Measurements from ENCODE around the gene ENO3. TPM values are rescaled to one million over a fixed set of nuclear protein-coding genes. Genes with fewer than 3 reads are reported as not detected.

ENO3 gene
- total and polyA plus RNA-seq, 7 experiments from 2014 or later = 0.87 to 56.3 (median 30.1) TPM

DNA sequence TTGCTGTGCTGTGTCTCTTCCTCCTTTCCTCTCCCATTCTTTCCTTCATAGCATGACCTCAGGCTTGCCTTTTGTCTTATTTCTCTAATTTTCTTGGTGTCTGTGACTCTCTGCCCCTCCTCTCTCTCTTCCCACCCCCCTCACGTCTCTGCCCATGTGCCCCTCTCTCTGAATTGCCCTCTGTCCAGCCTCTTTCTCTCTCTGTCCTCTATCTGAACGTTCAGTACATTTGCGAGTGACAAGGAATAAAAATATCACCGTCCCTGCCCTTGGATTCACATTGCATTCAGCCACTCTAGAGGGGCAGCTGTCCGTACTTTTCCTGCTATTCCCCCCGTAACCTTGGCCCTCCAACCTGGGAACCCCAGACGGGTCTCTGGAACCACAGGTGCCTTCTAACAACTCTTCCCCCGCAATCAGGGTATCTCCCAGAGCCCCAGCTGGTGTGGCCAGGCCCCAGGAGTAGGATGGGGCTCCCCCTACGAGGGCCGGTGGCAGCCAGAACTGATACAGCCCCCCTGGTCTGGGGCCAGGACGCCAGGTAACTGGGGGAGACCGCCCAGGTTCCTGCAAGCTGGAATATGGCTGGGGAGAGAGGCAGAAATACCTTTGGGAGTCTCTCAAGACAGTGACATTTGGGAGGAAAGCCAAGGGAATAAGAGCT lies 48.6 kb downstream of the ENO3 start:
- Histone ChIP-seq H3K4me1 (ENCODE audit: control insufficient read depth in 2 of 2, insufficient read depth in 2 of 2, low read length in 2 of 2) (peaks cover 8 to 11% of the 10 kb centered on the region in 2 donors), H3K4me3 (ENCODE audit: low read length) (no peak overlapping the region), H3K9me3 (ENCODE audit: control insufficient read depth in 2 of 3, low read length in 3 of 3) (no peaks in the 10 kb centered on the region), H3K36me3 (ENCODE audit: control insufficient read depth in 2 of 3, insufficient read depth in 3 of 3, low read length in 3 of 3) (peaks cover 0 to 30% (median 5%) of the 10 kb centered on the region in 3 experiments), H3K27me3 (ENCODE audit: control insufficient read depth in 2 of 2, insufficient read depth in 2 of 2, low read length in 2 of 2) (no peaks in the 10 kb centered on the region), H3K27ac (ENCODE audit: low read depth, low read length) (peak overlapping the region; percentile 83)
- Mint-ChIP-seq H3K9me3 (peaks cover 0 to 2% (median 0%) of the 10 kb centered on the region in 11 donors), H3K27me3 (no peaks in the 10 kb centered on the region), H3K36me3 (peaks cover 7 to 26% (median 12%) of the 10 kb centered on the region in 5 donors), H3K4me1 (peaks cover 18 to 29% (median 26%) of the 10 kb centered on the region in 7 donors), H3K4me3 (peak overlapping the region; percentile 49 to 95 (median 79)), H3K27ac (peak overlapping the region; percentile 36 to 84 (median 65))
- DNase-seq (no peak), ATAC-seq (no peak)
- POLR2A ChIA-PET = interaction anchor here (0.6 to 4.6 kb wide), 4 partner anchors 33 to 60 kb away, joined by 3 to 22 read pairs (median 4); partner anchors contain the start of genes RNF167 and SLC25A11
- intact Hi-C loops (cut with micrococcal nuclease) = loop anchor here in 1 of 2 donors (5.0 kb wide), 1 partner anchor 113 kb away; the partner anchor contains the start of gene ZNF232
- CTCF ChIA-PET = interaction anchor here (0.6 kb wide), 1 partner anchor 1171 kb away, joined by 3 read pairs; no protein-coding TSS in a partner anchor

DNA sequence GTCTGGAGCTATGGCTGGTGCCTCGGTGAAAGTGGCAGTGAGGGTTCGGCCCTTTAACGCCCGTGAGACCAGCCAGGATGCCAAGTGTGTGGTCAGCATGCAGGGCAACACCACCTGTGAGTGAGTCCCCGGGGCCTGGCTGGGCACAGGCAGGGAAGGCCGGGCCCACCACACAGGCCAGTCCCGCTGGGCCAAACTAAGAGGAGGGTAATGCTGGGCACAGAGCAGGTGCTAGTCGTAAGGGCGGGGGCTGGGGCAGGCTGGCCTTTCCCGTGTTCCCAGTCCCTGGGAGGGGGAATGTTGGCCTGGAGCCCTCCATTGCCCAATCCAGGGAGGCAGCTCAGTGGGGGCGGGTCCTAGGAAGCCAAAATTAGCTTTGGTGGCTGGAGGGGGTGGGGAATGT lies 49.3 kb downstream of the ENO3 start:
- intact Hi-C loops (cut with micrococcal nuclease) = no loop called here
- DNase-seq (no peak), ATAC-seq (no peak)
- Mint-ChIP-seq H3K4me1 (peaks cover 16 to 26% (median 24%) of the 10 kb centered on the region in 7 donors), H3K36me3 (peaks cover 10 to 32% (median 16%) of the 10 kb centered on the region in 5 donors), H3K4me3 (no peak overlapping the region), H3K9me3 (no peaks in the 10 kb centered on the region), H3K27ac (peak overlapping the region in 3 of 9 donors; percentile 49 to 80 (median 76)), H3K27me3 (no peaks in the 10 kb centered on the region)
- Histone ChIP-seq H3K9me3 (ENCODE audit: control insufficient read depth in 2 of 3, low read length in 3 of 3) (no peaks in the 10 kb centered on the region), H3K4me1 (ENCODE audit: control insufficient read depth in 2 of 2, insufficient read depth in 2 of 2, low read length in 2 of 2) (peaks cover 8 to 11% of the 10 kb centered on the region in 2 donors), H3K27me3 (ENCODE audit: control insufficient read depth in 2 of 2, insufficient read depth in 2 of 2, low read length in 2 of 2) (no peaks in the 10 kb centered on the region), H3K27ac (ENCODE audit: low read depth, low read length) (no peak overlapping the region), H3K4me3 (ENCODE audit: low read length) (no peak overlapping the region), H3K36me3 (ENCODE audit: control insufficient read depth in 2 of 3, insufficient read depth in 3 of 3, low read length in 3 of 3) (peaks cover 0 to 37% (median 5%) of the 10 kb centered on the region in 3 experiments)
- CTCF ChIA-PET = interaction anchor here (0.6 kb wide), 1 partner anchor 1172 kb away, joined by 3 read pairs; no protein-coding TSS in a partner anchor
- POLR2A ChIA-PET = interaction anchor here (0.6 to 4.6 kb wide), 4 partner anchors 34 to 60 kb away, joined by 3 to 22 read pairs (median 4); partner anchors contain the start of genes RNF167 and SLC25A11

DNA sequence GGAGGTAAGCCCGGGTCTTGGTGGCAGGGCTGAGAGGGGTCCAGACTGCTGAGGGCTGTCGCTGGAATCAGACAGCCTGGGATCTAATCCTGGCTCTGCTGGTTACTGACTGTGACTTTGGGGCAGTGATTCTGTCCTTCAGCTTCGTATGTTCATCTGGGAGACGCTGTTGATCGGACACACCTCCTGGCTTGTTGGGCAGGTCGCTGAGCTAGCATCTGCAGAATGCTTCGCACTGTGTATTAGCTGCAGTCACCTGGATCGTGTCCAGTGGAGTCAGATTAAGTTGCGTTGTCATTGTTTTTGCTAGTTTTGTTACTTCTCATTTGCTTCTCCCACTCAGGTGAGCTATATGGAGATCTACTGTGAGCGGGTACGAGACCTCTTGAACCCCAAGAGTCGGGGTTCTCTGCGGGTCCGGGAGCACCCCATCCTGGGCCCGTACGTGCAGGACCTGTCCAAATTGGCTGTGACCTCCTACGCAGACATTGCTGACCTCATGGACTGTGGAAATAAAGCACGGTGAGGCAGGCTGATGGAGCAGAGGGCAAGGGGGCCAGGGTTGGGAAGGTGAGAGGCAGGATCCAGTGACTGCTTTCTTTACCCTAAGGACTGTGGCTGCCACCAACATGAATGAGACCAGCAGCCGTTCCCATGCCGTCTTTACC lies 51.3 kb downstream of the ENO3 start:
- Histone ChIP-seq H3K9me3 (ENCODE audit: control insufficient read depth in 2 of 3, low read length in 3 of 3) (no peaks in the 10 kb centered on the region), H3K36me3 (ENCODE audit: control insufficient read depth in 2 of 3, insufficient read depth in 3 of 3, low read length in 3 of 3) (peaks cover 0 to 48% (median 5%) of the 10 kb centered on the region in 3 experiments), H3K4me3 (ENCODE audit: low read length) (no peak overlapping the region), H3K27ac (ENCODE audit: low read depth, low read length) (no peak overlapping the region), H3K4me1 (ENCODE audit: control insufficient read depth in 2 of 2, insufficient read depth in 2 of 2, low read length in 2 of 2) (peaks cover 6 to 8% of the 10 kb centered on the region in 2 donors), H3K27me3 (ENCODE audit: control insufficient read depth in 2 of 2, insufficient read depth in 2 of 2, low read length in 2 of 2) (no peaks in the 10 kb centered on the region)
- H3K36me3 Mint-ChIP-seq = peaks cover 15 to 41% (median 21%) of the 10 kb centered on the region in 5 donors
- no peaks in the 10 kb centered on the region for H3K27me3 Mint-ChIP-seq
- peak overlapping the region in 1 of 9 donors; percentile 30 for H3K27ac Mint-ChIP-seq
- ATAC-seq = no peak
- DNase-seq = no peak
- POLR2A ChIA-PET = no interaction called here
- peaks cover 11 to 22% (median 17%) of the 10 kb centered on the region in 7 donors for H3K4me1 Mint-ChIP-seq
- intact Hi-C loops (cut with micrococcal nuclease) = no loop called here
- no peaks in the 10 kb centered on the region for H3K9me3 Mint-ChIP-seq
- CTCF ChIA-PET = interaction anchor here (1.3 kb wide), 1 partner anchor 60 kb away, joined by 4 read pairs; no protein-coding TSS in a partner anchor
- H3K4me3 Mint-ChIP-seq = no peak overlapping the region

DNA sequence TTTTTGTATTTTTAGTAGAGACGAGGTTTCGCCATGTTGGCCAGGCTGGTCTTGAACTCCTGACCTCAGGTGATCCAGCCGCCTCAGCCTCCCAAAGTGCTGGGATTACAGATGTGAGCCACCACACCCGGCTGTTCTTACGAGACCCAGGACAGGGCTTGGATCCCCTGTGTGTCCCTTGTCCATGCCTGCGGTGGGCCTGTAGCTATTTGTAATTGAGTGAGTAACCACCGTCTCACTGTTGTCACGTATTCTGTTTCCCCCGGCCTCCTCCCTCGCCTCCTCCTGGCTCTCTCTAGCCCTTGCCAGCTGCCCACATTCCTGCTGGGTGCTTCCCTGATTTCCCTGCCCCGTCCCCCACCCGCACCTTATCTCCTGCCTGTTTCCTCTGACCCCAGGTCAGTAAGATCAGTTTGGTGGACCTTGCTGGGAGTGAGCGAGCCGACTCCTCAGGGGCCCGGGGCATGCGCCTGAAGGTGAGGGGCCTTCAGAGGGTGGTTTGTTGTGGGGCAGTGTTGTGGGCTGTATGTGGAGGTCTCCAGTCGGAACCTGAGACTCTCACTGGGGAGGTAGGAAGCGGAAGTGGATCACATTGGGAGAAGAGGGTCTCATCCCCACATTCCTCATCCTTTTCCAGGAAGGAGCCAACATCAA lies 52.4 kb downstream of the ENO3 start:
- intact Hi-C loops (cut with micrococcal nuclease) = no loop called here
- H3K36me3 ChIP-seq (ENCODE audit: control insufficient read depth in 2 of 3, insufficient read depth in 3 of 3, low read length in 3 of 3) = peaks cover 0 to 57% (median 5%) of the 10 kb centered on the region in 3 experiments
- H3K4me1 ChIP-seq (ENCODE audit: control insufficient read depth in 2 of 2, insufficient read depth in 2 of 2, low read length in 2 of 2) = peaks cover 4 to 8% of the 10 kb centered on the region in 2 donors
- Mint-ChIP-seq H3K4me3 (no peak overlapping the region), H3K36me3 (peaks cover 23 to 50% (median 27%) of the 10 kb centered on the region in 5 donors), H3K27ac (no peak overlapping the region), H3K27me3 (no peaks in the 10 kb centered on the region), H3K4me1 (peaks cover 11 to 22% (median 17%) of the 10 kb centered on the region in 7 donors), H3K9me3 (no peaks in the 10 kb centered on the region)
- no peak overlapping the region for H3K4me3 ChIP-seq (ENCODE audit: low read length)
- CTCF ChIA-PET = no interaction called here
- H3K27me3 ChIP-seq (ENCODE audit: control insufficient read depth in 2 of 2, insufficient read depth in 2 of 2, low read length in 2 of 2) = no peaks in the 10 kb centered on the region
- DNase-seq (no peak), ATAC-seq (no peak)
- POLR2A ChIA-PET = no interaction called here
- no peaks in the 10 kb centered on the region for H3K9me3 ChIP-seq (ENCODE audit: control insufficient read depth in 2 of 3, low read length in 3 of 3)
- H3K27ac ChIP-seq (ENCODE audit: low read depth, low read length) = no peak overlapping the region

Small RNAs within 50 kb of the gene (microRNA-seq; reads per million reads assigned to microRNA genes)
- not detected for gene MIR6864 (ENCODE audit: borderline microRNAs expressed)
- gene MIR6865 (ENCODE audit: borderline microRNAs expressed) = not detected

Other genes with a start within 250 kb of the ENO3 start
- gene PELP1, start 247.0 kb upstream of the ENO3 start, total RNA-seq = 10 to 100 TPM; 41.4 to 80.4 (median 70.0) TPM
- gene PELP1, start 247.0 kb upstream of the ENO3 start, polyA plus RNA-seq = 10 to 100 TPM; 11.6 to 13.2 TPM
- 100 to 1,000 TPM; 270 to 601 (median 377) TPM for gene ARRB2, start 240.5 kb upstream of the ENO3 start, total RNA-seq
- 10 to 100 TPM; 34.8 to 35.0 TPM for gene ARRB2, start 240.5 kb upstream of the ENO3 start, polyA plus RNA-seq
- gene MED11, start 219.7 kb upstream of the ENO3 start, total RNA-seq = 10 to 100 TPM; 10.4 to 32.0 (median 25.5) TPM
- gene MED11, start 219.7 kb upstream of the ENO3 start, polyA plus RNA-seq = 10 to 100 TPM; 43.2 to 73.9 TPM
- 1 to 10 TPM in 2 of 5 experiments, under 1 TPM in 2, not detected in 1; 0.22 to 5.2 (median 1.4) TPM for gene ZMYND15, start 211.3 kb upstream of the ENO3 start, total RNA-seq
- gene ZMYND15, start 211.3 kb upstream of the ENO3 start, polyA plus RNA-seq = not detected
- 10 to 100 TPM in 2 of 5 experiments, 1 to 10 TPM in 3; 2.6 to 68.0 (median 3.4) TPM for gene CXCL16, start 211.2 kb upstream of the ENO3 start, total RNA-seq
- gene CXCL16, start 211.2 kb upstream of the ENO3 start, polyA plus RNA-seq = 1 to 10 TPM; 1.2 to 4.4 TPM
- gene TM4SF5, start 179.2 kb upstream of the ENO3 start, total RNA-seq = not detected
- gene TM4SF5, start 179.2 kb upstream of the ENO3 start, polyA plus RNA-seq = not detected
- 1 to 10 TPM in 1 of 5 experiments, under 1 TPM in 1, not detected in 3; 0.66 to 3.0 TPM for gene VMO1, start 164.8 kb upstream of the ENO3 start, total RNA-seq
- gene VMO1, start 164.8 kb upstream of the ENO3 start, polyA plus RNA-seq = not detected
- under 1 TPM in 1 of 5 experiments, not detected in 4; 0.39 TPM for gene GLTPD2, start 162.2 kb upstream of the ENO3 start, total RNA-seq
- gene GLTPD2, start 162.2 kb upstream of the ENO3 start, polyA plus RNA-seq = under 1 TPM in 1 of 2 donors, not detected in 1; 0.39 TPM
- gene PSMB6, start 155.0 kb upstream of the ENO3 start, total RNA-seq = 100 to 1,000 TPM in 1 of 5 experiments, 10 to 100 TPM in 4; 42.3 to 133 (median 44.0) TPM
- 100 to 1,000 TPM; 215 to 273 TPM for gene PSMB6, start 155.0 kb upstream of the ENO3 start, polyA plus RNA-seq
- gene PLD2, start 144.0 kb upstream of the ENO3 start, total RNA-seq = 10 to 100 TPM; 22.9 to 42.7 (median 26.8) TPM
- 1 to 10 TPM; 1.5 to 2.2 TPM for gene PLD2, start 144.0 kb upstream of the ENO3 start, polyA plus RNA-seq
- 100 to 1,000 TPM in 4 of 5 experiments, 10 to 100 TPM in 1; 88.8 to 142 (median 125) TPM for gene MINK1, start 117.8 kb upstream of the ENO3 start, total RNA-seq
- gene MINK1, start 117.8 kb upstream of the ENO3 start, polyA plus RNA-seq = 10 to 100 TPM in 1 of 2 donors, 1 to 10 TPM in 1; 8.3 to 20.4 TPM
- gene C17orf107, start 51.6 kb upstream of the ENO3 start, total RNA-seq = 10 to 100 TPM in 2 of 5 experiments, 1 to 10 TPM in 2, under 1 TPM in 1; 0.82 to 37.2 (median 5.9) TPM
- 1 to 10 TPM in 1 of 2 donors, under 1 TPM in 1; 0.95 to 1.1 TPM for gene C17orf107, start 51.6 kb upstream of the ENO3 start, polyA plus RNA-seq
- 1 to 10 TPM in 3 of 5 experiments, under 1 TPM in 2; 0.34 to 6.5 (median 1.0) TPM for gene CHRNE, start 48.0 kb upstream of the ENO3 start, total RNA-seq
- under 1 TPM in 1 of 2 donors, not detected in 1; 0.24 TPM for gene CHRNE, start 48.0 kb upstream of the ENO3 start, polyA plus RNA-seq
- 1 to 10 TPM in 1 of 5 experiments, not detected in 4; 1.6 TPM for gene GP1BA, start 18.8 kb upstream of the ENO3 start, total RNA-seq
- gene GP1BA, start 18.8 kb upstream of the ENO3 start, polyA plus RNA-seq = not detected
- gene SLC25A11, start 11.1 kb upstream of the ENO3 start, total RNA-seq = 10 to 100 TPM; 27.0 to 82.6 (median 44.1) TPM
- 10 to 100 TPM; 57.8 to 86.8 TPM for gene SLC25A11, start 11.1 kb upstream of the ENO3 start, polyA plus RNA-seq
- gene RNF167, start 10.9 kb upstream of the ENO3 start, total RNA-seq = 100 to 1,000 TPM in 4 of 5 experiments, 10 to 100 TPM in 1; 97.3 to 248 (median 148) TPM
- 10 to 100 TPM; 25.3 to 28.0 TPM for gene RNF167, start 10.9 kb upstream of the ENO3 start, polyA plus RNA-seq
- gene PFN1, start 2.6 kb upstream of the ENO3 start, total RNA-seq = 1,000 to 10,000 TPM in 1 of 5 experiments, 100 to 1,000 TPM in 4; 430 to 2,132 (median 445) TPM
- gene PFN1, start 2.6 kb upstream of the ENO3 start, polyA plus RNA-seq = 1,000 to 10,000 TPM; 1,617 to 1,727 TPM
- gene SPAG7, start 16.7 kb downstream of the ENO3 start, total RNA-seq = 10 to 100 TPM; 41.6 to 59.6 (median 42.6) TPM
- 100 to 1,000 TPM in 1 of 2 donors, 10 to 100 TPM in 1; 96.9 to 119 TPM for gene SPAG7, start 16.7 kb downstream of the ENO3 start, polyA plus RNA-seq
- gene CAMTA2, start 36.6 kb downstream of the ENO3 start, total RNA-seq = 10 to 100 TPM; 55.2 to 90.0 (median 64.1) TPM
- gene CAMTA2, start 36.6 kb downstream of the ENO3 start, polyA plus RNA-seq = 10 to 100 TPM in 1 of 2 donors, 1 to 10 TPM in 1; 9.7 to 20.5 TPM
- gene INCA1, start 46.4 kb downstream of the ENO3 start, total RNA-seq = under 1 TPM in 4 of 5 experiments, not detected in 1; 0.38 to 0.42 (median 0.41) TPM
- not detected for gene INCA1, start 46.4 kb downstream of the ENO3 start, polyA plus RNA-seq
- 10 to 100 TPM; 11.5 to 46.5 (median 21.0) TPM for gene KIF1C, start 46.8 kb downstream of the ENO3 start, total RNA-seq
- 1 to 10 TPM; 3.0 to 3.4 TPM for gene KIF1C, start 46.8 kb downstream of the ENO3 start, polyA plus RNA-seq
- under 1 TPM in 4 of 5 experiments, not detected in 1; 0.16 to 0.44 (median 0.28) TPM for gene SLC52A1, start 84.3 kb downstream of the ENO3 start, total RNA-seq
- gene SLC52A1, start 84.3 kb downstream of the ENO3 start, polyA plus RNA-seq = under 1 TPM in 1 of 2 donors, not detected in 1; 0.14 TPM
- gene ZFP3, start 127.3 kb downstream of the ENO3 start, total RNA-seq = 10 to 100 TPM in 2 of 5 experiments, 1 to 10 TPM in 3; 3.5 to 14.8 (median 5.7) TPM
- 1 to 10 TPM; 1.4 to 1.6 TPM for gene ZFP3, start 127.3 kb downstream of the ENO3 start, polyA plus RNA-seq
- gene ZNF232, start 160.8 kb downstream of the ENO3 start, total RNA-seq = 10 to 100 TPM in 3 of 5 experiments, 1 to 10 TPM in 2; 5.1 to 20.3 (median 11.2) TPM
- gene ZNF232, start 160.8 kb downstream of the ENO3 start, polyA plus RNA-seq = 10 to 100 TPM in 1 of 2 donors, 1 to 10 TPM in 1; 9.1 to 13.6 TPM
- gene USP6, start 164.9 kb downstream of the ENO3 start, total RNA-seq = under 1 TPM in 4 of 5 experiments, not detected in 1; 0.05 to 0.19 (median 0.13) TPM
- gene USP6, start 164.9 kb downstream of the ENO3 start, polyA plus RNA-seq = under 1 TPM in 1 of 2 donors, not detected in 1; 0.06 TPM
- gene ZNF594, start 240.7 kb downstream of the ENO3 start, total RNA-seq = 10 to 100 TPM in 3 of 5 experiments, 1 to 10 TPM in 2; 4.8 to 35.7 (median 11.6) TPM
- 1 to 10 TPM; 2.6 to 4.4 TPM for gene ZNF594, start 240.7 kb downstream of the ENO3 start, polyA plus RNA-seq